ENCODE results near the gene ZNF45. TPM values are rescaled to one million over a fixed set of nuclear protein-coding genes. Genes with fewer than 3 reads are reported as not detected.
A peak's percentile ranks its signal among the peaks of the same experiment; 100 is the strongest.
"Not testable (repeated sequence)": the region's sequence is repeated elsewhere in the genome, so short reads cannot be mapped to it uniquely, and the experiment has no call there.

The ZNF45 gene
- total RNA-seq, 2 experiments from 2014 or later = 4.0 to 4.6 TPM

DNA sequence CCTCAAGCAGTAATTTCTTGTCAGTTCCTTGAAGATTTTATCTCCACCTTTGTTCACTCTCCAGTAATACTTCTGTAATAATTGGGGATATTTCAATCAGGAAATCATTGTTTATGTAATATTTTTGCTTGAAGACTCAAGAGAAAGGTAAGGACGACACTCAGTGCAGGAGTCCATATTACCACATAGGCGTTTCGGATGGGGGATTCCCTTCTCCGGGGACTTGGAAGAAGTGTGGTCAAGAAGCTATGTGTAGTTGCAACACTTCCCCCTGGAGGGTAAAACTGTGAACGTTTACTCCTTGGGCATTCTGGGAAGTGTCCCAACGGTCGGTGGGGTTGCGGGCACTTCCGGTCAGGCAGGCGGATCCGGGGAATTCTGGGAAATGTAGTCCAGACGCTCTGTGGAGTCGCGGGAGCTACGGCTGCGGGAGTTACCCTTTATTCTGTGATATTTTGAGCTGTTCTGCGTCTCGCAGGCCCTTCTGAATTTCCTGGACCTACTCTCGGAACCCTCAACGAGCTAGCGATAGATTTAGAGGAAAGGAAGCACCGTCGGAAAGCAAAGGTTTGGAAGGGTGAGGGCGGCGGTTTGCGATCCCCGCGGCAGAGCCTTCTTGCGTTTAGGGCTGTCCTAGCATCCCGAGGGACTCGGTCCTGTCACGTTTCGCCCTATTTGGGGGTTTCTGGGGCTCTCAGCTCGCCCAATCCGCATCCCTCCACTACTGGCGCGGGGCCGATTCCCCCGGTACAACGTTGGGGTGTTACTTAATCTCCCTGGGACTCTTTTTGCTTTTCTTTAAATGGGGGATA lies 16.0 kb upstream of the ZNF45 start, which contains the start of gene ZNF221:
ZNF221 (plus strand) TSS at position 395 of the 812 bp plus-strand sequence. CDS start 11,499 bp downstream, outside the sequence.
- peaks cover 42% of the 10 kb centered on the region for H3K36me3 Mint-ChIP-seq (ENCODE audit: low read depth)
- peaks cover 28% of the 10 kb centered on the region for H3K27me3 Mint-ChIP-seq
- DNase-seq (peak; percentile 9 to 86 (median 31)), ATAC-seq (ENCODE audit: poor library complexity) (peak; percentile 51)
- Histone ChIP-seq H3K27ac (ENCODE audit: low read depth in 1 of 2, low read length in 2 of 2) (no peak within 1 kb of the TSS), H3K36me3 (ENCODE audit: insufficient read depth, low read length) (no peaks in the 10 kb centered on the region), H3K4me1 (ENCODE audit: insufficient read depth, low read length) (peaks cover 7% of the 10 kb centered on the region), H3K4me3 (ENCODE audit: low read length) (peak within 1 kb of the TSS; percentile 84), H3K27me3 (ENCODE audit: control insufficient read depth in 1 of 2, insufficient read depth in 2 of 2, low read length in 2 of 2) (peaks cover 0 to 6% of the 10 kb centered on the region in 2 experiments), H3K9me3 (ENCODE audit: control insufficient read depth in 1 of 2, insufficient read depth in 1 of 2, low read length in 2 of 2) (peaks cover 18 to 27% of the 10 kb centered on the region in 2 experiments)
- ChIA-PET POLR2A (interaction anchor here (0.8 to 1.7 kb wide), 2 partner anchors 16 to 202 kb away, joined by 3 to 12 read pairs; partner anchors contain the start of gene ZNF45), CTCF (no interaction called here)
- H3K27ac Mint-ChIP-seq = peak within 1 kb of the TSS; percentile 36
- TF ChIP-seq, protein P1, sequence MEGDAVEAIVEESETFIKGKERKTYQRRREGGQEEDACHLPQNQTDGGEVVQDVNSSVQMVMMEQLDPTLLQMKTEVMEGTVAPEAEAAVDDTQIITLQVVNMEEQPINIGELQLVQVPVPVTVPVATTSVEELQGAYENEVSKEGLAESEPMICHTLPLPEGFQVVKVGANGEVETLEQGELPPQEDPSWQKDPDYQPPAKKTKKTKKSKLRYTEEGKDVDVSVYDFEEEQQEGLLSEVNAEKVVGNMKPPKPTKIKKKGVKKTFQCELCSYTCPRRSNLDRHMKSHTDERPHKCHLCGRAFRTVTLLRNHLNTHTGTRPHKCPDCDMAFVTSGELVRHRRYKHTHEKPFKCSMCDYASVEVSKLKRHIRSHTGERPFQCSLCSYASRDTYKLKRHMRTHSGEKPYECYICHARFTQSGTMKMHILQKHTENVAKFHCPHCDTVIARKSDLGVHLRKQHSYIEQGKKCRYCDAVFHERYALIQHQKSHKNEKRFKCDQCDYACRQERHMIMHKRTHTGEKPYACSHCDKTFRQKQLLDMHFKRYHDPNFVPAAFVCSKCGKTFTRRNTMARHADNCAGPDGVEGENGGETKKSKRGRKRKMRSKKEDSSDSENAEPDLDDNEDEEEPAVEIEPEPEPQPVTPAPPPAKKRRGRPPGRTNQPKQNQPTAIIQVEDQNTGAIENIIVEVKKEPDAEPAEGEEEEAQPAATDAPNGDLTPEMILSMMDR (IDR thresholded peaks at IDR 0.05) = no peak
- peak within 1 kb of the TSS; percentile 95 for H3K4me3 Mint-ChIP-seq
- intact Hi-C loops (cut with DNase I, micrococcal nuclease) = loop anchor here in 1 of 2 experiments (2.0 kb wide), 1 partner anchor 14 kb away; no protein-coding TSS in a partner anchor
- peaks cover 15% of the 10 kb centered on the region for H3K4me1 Mint-ChIP-seq (ENCODE audit: low read depth)
- peaks cover 31% of the 10 kb centered on the region for H3K9me3 Mint-ChIP-seq

DNA sequence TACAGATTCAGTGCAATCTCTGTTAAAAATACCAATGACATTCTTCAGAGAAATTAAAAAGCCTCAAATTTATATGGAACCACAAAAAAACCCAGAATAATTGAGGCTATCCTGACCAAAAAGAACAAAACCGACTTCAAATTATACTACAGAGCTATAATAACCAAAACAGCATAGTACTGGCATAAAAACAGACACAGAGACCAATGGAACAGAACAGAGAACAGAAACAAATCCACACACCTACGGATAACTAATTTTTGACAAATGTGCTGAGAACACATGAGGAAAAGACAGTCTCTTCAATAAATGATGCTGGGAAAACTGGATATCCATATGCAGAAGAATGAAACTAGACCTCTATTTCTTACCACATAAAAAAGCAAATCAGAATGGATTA lies 14.7 kb upstream of the ZNF45 start:
- ATAC-seq (ENCODE audit: poor library complexity); H3K36me3 ChIP-seq (ENCODE audit: insufficient read depth, low read length); H3K4me1 ChIP-seq (ENCODE audit: insufficient read depth, low read length); H3K27ac ChIP-seq (ENCODE audit: low read depth in 1 of 2, low read length in 2 of 2); H3K4me3 ChIP-seq (ENCODE audit: low read length); H3K27ac Mint-ChIP-seq; CTCF ChIA-PET; POLR2A ChIA-PET; H3K27me3 ChIP-seq (ENCODE audit: control insufficient read depth in 1 of 2, insufficient read depth in 2 of 2, low read length in 2 of 2); DNase-seq: not testable (repeated sequence)
- Mint-ChIP-seq H3K4me1 (ENCODE audit: low read depth) (peaks cover 15% of the 10 kb centered on the region), H3K27me3 (peaks cover 36% of the 10 kb centered on the region), H3K36me3 (ENCODE audit: low read depth) (peaks cover 37% of the 10 kb centered on the region), H3K4me3 (peak overlapping the region; percentile 80), H3K9me3 (peaks cover 30% of the 10 kb centered on the region)
- peaks cover 18 to 27% of the 10 kb centered on the region in 2 experiments for H3K9me3 ChIP-seq (ENCODE audit: control insufficient read depth in 1 of 2, insufficient read depth in 1 of 2, low read length in 2 of 2)
- intact Hi-C loops (cut with DNase I, micrococcal nuclease) = loop anchor here in 1 of 2 experiments (2.0 kb wide), 1 partner anchor 13 kb away; no protein-coding TSS in a partner anchor

- not testable (repeated sequence) for H3K4me3 ChIP-seq (ENCODE audit: low read length)
- peaks cover 34% of the 10 kb centered on the region for H3K36me3 Mint-ChIP-seq (ENCODE audit: low read depth)
These were observed 12.3 kb upstream of the ZNF45 start for GRCh38 chr19:43947412-43947811.

GRCh38 chr19:43941209-43941608 lies 6.1 kb upstream of the ZNF45 start:
- Mint-ChIP-seq H3K36me3 (ENCODE audit: low read depth) (peaks cover 5% of the 10 kb centered on the region), H3K4me1 (ENCODE audit: low read depth) (no peaks in the 10 kb centered on the region), H3K27me3 (peaks cover 33% of the 10 kb centered on the region), H3K9me3 (peaks cover 9% of the 10 kb centered on the region), H3K27ac (no peak overlapping the region), H3K4me3 (no peak overlapping the region)
- ATAC-seq (ENCODE audit: poor library complexity) (no peak), DNase-seq (no peak)
- no peaks in the 10 kb centered on the region for H3K36me3 ChIP-seq (ENCODE audit: insufficient read depth, low read length)
- peaks cover 0 to 4% of the 10 kb centered on the region in 2 experiments for H3K27me3 ChIP-seq (ENCODE audit: control insufficient read depth in 1 of 2, insufficient read depth in 2 of 2, low read length in 2 of 2)
- intact Hi-C loops (cut with DNase I, micrococcal nuclease) = no loop called here
- no peaks in the 10 kb centered on the region for H3K4me1 ChIP-seq (ENCODE audit: insufficient read depth, low read length)
- no peak overlapping the region for H3K27ac ChIP-seq (ENCODE audit: low read depth in 1 of 2, low read length in 2 of 2)
- TF ChIP-seq, protein P1 (IDR thresholded peaks at IDR 0.05) = no peak
- POLR2A ChIA-PET = no interaction called here
- H3K4me3 ChIP-seq (ENCODE audit: low read length) = no peak overlapping the region
- CTCF ChIA-PET = no interaction called here
- H3K9me3 ChIP-seq (ENCODE audit: control insufficient read depth in 1 of 2, insufficient read depth in 1 of 2, low read length in 2 of 2) = peaks cover 5 to 8% of the 10 kb centered on the region in 2 experiments

More at GRCh38 chr19:43947412-43947811, 12.3 kb upstream of the ZNF45 start:
- DNase-seq; H3K27ac ChIP-seq (ENCODE audit: low read depth in 1 of 2, low read length in 2 of 2); intact Hi-C loops (cut with DNase I, micrococcal nuclease); ATAC-seq (ENCODE audit: poor library complexity); H3K27ac Mint-ChIP-seq; H3K4me1 ChIP-seq (ENCODE audit: insufficient read depth, low read length); H3K36me3 ChIP-seq (ENCODE audit: insufficient read depth, low read length); H3K4me3 Mint-ChIP-seq; H3K27me3 ChIP-seq (ENCODE audit: control insufficient read depth in 1 of 2, insufficient read depth in 2 of 2, low read length in 2 of 2): not testable (repeated sequence)
- ChIA-PET CTCF (interaction anchor here (1.1 kb wide), 1 partner anchor 10 kb away, joined by 3 read pairs; no protein-coding TSS in a partner anchor), POLR2A (interaction anchor here (1.5 kb wide), 1 partner anchor 12 kb away, joined by 5 read pairs; the partner anchor contains the start of gene ZNF45)
- Mint-ChIP-seq H3K9me3 (peaks cover 26% of the 10 kb centered on the region), H3K27me3 (peaks cover 43% of the 10 kb centered on the region), H3K4me1 (ENCODE audit: low read depth) (peaks cover 15% of the 10 kb centered on the region)
- H3K9me3 ChIP-seq (ENCODE audit: control insufficient read depth in 1 of 2, insufficient read depth in 1 of 2, low read length in 2 of 2) = peaks cover 18 to 27% of the 10 kb centered on the region in 2 experiments
